Glutamatergic neuron (in vitro differentiated cells): ENCODE results near the gene NUCB1. TPM values are rescaled to one million over a fixed set of nuclear protein-coding genes. Genes with fewer than 3 reads are reported as not detected.
"Not testable (repeated sequence)": the region's sequence is repeated elsewhere in the genome, so short reads cannot be mapped to it uniquely, and the experiment has no call there.

ENCODE experiments used
- DNase-seq: peaks from one replicate; pipeline ENCODE4 v3.0.0; 2022
- H3K27ac Mint-ChIP-seq: one replicate; pipeline ENCODE4 v1.8.0; 2020; ENCODE audit warnings: mild to moderate bottlenecking, mixed read lengths, inconsistent platforms; ENCODE audit not compliant: unreplicated experiment
- H3K27me3 Mint-ChIP-seq: one replicate; pipeline ENCODE4 v1.8.0; 2020; ENCODE audit warnings: mild to moderate bottlenecking, moderate library complexity, mixed read lengths, inconsistent platforms; ENCODE audit not compliant: unreplicated experiment
- H3K36me3 Mint-ChIP-seq: one replicate; pipeline ENCODE4 v1.8.0; 2020; ENCODE audit warnings: mild to moderate bottlenecking, mixed read lengths, inconsistent platforms; ENCODE audit not compliant: unreplicated experiment
- H3K4me1 Mint-ChIP-seq: one replicate; pipeline ENCODE4 v1.8.0; 2020; ENCODE audit warnings: mild to moderate bottlenecking, low read depth, mixed read lengths, inconsistent platforms; ENCODE audit not compliant: unreplicated experiment
- H3K4me3 Mint-ChIP-seq: one replicate; pipeline ENCODE4 v1.8.0; 2020; ENCODE audit warnings: mild to moderate bottlenecking, mixed read lengths, inconsistent platforms; ENCODE audit not compliant: unreplicated experiment
- H3K9me3 Mint-ChIP-seq: one replicate; pipeline ENCODE4 v1.8.0; 2020; ENCODE audit warnings: mild to moderate bottlenecking, moderate library complexity, mixed read lengths, inconsistent platforms; ENCODE audit not compliant: unreplicated experiment
- total RNA-seq: library from RNA; stranded (reverse); fragmentation: NEBNext Ultra II Directional; extraction: Animal tissue kit (Norgen Biotek cat#: 25700); gene quantifications from one replicate; pipeline ENCODE4 v1.2.1, GENCODE V29; 2021; ENCODE audit not compliant: unreplicated experiment
- TF ChIP-seq, protein P1 (sequence below): fragments of 200-600 bp; sonication (generic); IDR thresholded peaks from one replicate; pipeline ENCODE4 v1.5.0; 2021; ENCODE audit not compliant: partially characterized antibody, unreplicated experiment

The NUCB1 gene
- total RNA-seq, 1 donor from 2014 or later: 115 TPM

GRCh38 chr19:48913114-48913889 is 13.2 kb downstream of the NUCB1 start:
- no peak for DNase-seq
- no peak overlapping the region for H3K27ac Mint-ChIP-seq
- no peaks in the 10 kb centered on the region for H3K36me3 Mint-ChIP-seq
- peaks cover 6% of the 10 kb centered on the region for H3K27me3 Mint-ChIP-seq
- TF ChIP-seq, protein P1, sequence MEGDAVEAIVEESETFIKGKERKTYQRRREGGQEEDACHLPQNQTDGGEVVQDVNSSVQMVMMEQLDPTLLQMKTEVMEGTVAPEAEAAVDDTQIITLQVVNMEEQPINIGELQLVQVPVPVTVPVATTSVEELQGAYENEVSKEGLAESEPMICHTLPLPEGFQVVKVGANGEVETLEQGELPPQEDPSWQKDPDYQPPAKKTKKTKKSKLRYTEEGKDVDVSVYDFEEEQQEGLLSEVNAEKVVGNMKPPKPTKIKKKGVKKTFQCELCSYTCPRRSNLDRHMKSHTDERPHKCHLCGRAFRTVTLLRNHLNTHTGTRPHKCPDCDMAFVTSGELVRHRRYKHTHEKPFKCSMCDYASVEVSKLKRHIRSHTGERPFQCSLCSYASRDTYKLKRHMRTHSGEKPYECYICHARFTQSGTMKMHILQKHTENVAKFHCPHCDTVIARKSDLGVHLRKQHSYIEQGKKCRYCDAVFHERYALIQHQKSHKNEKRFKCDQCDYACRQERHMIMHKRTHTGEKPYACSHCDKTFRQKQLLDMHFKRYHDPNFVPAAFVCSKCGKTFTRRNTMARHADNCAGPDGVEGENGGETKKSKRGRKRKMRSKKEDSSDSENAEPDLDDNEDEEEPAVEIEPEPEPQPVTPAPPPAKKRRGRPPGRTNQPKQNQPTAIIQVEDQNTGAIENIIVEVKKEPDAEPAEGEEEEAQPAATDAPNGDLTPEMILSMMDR: no peak
- H3K9me3 Mint-ChIP-seq: no peaks in the 10 kb centered on the region
- no peak overlapping the region for H3K4me3 Mint-ChIP-seq
- no peaks in the 10 kb centered on the region for H3K4me1 Mint-ChIP-seq

DNA sequence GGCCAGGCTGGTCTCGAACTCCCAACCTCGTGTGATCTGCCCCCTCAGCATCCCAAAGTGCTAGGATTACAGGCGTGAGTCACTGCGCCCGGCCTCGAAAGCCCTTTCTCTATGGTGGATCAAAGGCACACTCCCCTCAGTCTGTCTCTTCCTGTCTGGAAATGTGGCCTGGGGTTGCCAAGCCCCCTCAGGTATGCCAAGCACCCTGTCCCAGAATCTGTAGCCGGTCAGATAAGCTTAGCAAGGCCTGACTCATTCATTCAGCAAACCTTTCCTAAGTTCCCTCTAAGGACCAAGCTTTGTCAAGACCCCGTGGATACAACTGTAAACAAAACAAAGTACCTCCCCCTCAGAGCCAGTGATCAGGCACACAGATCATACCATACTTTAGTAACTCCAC is 14.1 kb downstream of the NUCB1 start:
- no peak for DNase-seq
- H3K9me3 Mint-ChIP-seq: no peaks in the 10 kb centered on the region
- H3K27me3 Mint-ChIP-seq: peaks cover 5% of the 10 kb centered on the region
- TF ChIP-seq, protein P1: no peak
- H3K27ac Mint-ChIP-seq: no peak overlapping the region
- H3K4me1 Mint-ChIP-seq: no peaks in the 10 kb centered on the region
- H3K36me3 Mint-ChIP-seq: no peaks in the 10 kb centered on the region
- H3K4me3 Mint-ChIP-seq: no peak overlapping the region

DNA sequence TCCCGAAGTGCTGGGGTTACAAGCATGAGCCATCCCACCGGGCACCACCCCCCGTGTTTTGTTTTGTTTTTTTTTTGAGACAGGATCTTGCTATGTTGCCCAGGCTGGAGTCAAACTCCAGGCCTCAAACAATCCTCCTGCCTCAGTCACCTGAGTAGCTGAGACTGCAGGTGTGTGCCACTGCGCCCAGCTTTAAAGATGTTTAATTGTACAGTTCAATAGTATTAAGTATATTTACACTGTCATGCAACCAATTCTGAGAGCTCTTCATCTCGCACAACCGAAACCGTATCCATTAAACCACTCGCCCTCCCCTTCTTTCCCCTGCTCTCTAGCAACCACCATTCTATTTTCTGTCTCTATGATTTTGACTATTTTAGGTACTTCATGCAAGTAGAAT is 15.6 kb downstream of the NUCB1 start:
- H3K4me3 Mint-ChIP-seq: no peak overlapping the region
- TF ChIP-seq, protein P1: no peak
- H3K27ac Mint-ChIP-seq: no peak overlapping the region
- H3K27me3 Mint-ChIP-seq: peaks cover 5% of the 10 kb centered on the region
- no peaks in the 10 kb centered on the region for H3K36me3 Mint-ChIP-seq
- H3K9me3 Mint-ChIP-seq: no peaks in the 10 kb centered on the region
- no peak for DNase-seq
- no peaks in the 10 kb centered on the region for H3K4me1 Mint-ChIP-seq

GRCh38 chr19:48918071-48918470 is 18.0 kb downstream of the NUCB1 start:
- H3K36me3 Mint-ChIP-seq: no peaks in the 10 kb centered on the region

GRCh38 chr19:48918801-48919247 is 18.7 kb downstream of the NUCB1 start:
- TF ChIP-seq, protein P1: no peak
- DNase-seq: peak; percentile 77
- Mint-ChIP-seq H3K9me3 (peaks cover 2% of the 10 kb centered on the region), H3K27ac (no peak overlapping the region), H3K4me1 (no peaks in the 10 kb centered on the region), H3K4me3 (no peak overlapping the region), H3K36me3 (no peaks in the 10 kb centered on the region), H3K27me3 (peaks cover 8% of the 10 kb centered on the region)

More at GRCh38 chr19:48918071-48918470, 18.0 kb downstream of the NUCB1 start:
- no peak overlapping the region for H3K27ac Mint-ChIP-seq
- peaks cover 6% of the 10 kb centered on the region for H3K27me3 Mint-ChIP-seq
- peaks cover under 1% of the 10 kb centered on the region for H3K9me3 Mint-ChIP-seq
- H3K4me1 Mint-ChIP-seq: no peaks in the 10 kb centered on the region
- TF ChIP-seq, protein P1: no peak
- no peak for DNase-seq
- no peak overlapping the region for H3K4me3 Mint-ChIP-seq

DNA sequence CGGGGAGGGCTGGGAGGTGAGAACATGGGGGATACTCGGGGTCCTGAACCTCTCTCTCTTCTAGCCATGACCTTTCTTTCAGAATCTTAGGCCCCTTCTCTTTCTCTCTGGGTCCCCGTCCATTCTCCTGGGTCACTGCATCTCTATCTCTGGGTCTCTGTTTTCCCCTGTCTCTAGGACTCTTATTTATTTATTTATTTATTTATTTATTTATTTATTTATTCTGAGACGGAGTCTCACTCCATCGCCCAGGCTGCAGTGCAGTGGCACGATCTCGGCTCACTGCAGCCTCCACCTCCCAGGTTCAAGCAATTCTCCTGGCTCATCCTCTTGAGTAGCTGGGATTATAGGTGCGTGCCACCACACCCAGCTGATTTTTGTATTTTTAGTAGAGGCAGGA is 19.2 kb downstream of the NUCB1 start:
- DNase-seq, H3K27ac Mint-ChIP-seq: not testable (repeated sequence)

More for the DNA sequence above, 19.2 kb downstream of the NUCB1 start:
- not testable (repeated sequence) for H3K4me1 Mint-ChIP-seq, H3K9me3 Mint-ChIP-seq, H3K36me3 Mint-ChIP-seq, H3K27me3 Mint-ChIP-seq, H3K4me3 Mint-ChIP-seq
